ENCODE measurements around the gene MBLAC1. TPM values are rescaled to one million over a fixed set of nuclear protein-coding genes. Genes with fewer than 3 reads are reported as not detected.

Gene MBLAC1
- total RNA-seq, 2 experiments from 2014 or later: 1.6 to 2.2 TPM

GRCh38 chr7:100107125-100107737 is 19.5 kb upstream of the MBLAC1 start:
- Mint-ChIP-seq H3K4me1 (peaks cover 9% of the 10 kb centered on the region), H3K27me3 (no peaks in the 10 kb centered on the region), H3K4me3 (no peak overlapping the region), H3K36me3 (ENCODE audit: low read depth) (peaks cover 22% of the 10 kb centered on the region), H3K27ac (no peak overlapping the region), H3K9me3 (ENCODE audit: low read depth) (no peaks in the 10 kb centered on the region)
- CTCF ChIA-PET: interaction anchor here (0.6 kb wide), 1 partner anchor 15 kb away, joined by 3 read pairs; no protein-coding TSS in a partner anchor
- intact Hi-C loops (cut with DNase I, micrococcal nuclease): no loop called here
- no peak for ATAC-seq
- POLR2A ChIA-PET: no interaction called here
- DNase-seq: no peak

- ChIA-PET CTCF (interaction anchor here (0.6 kb wide), 1 partner anchor 14 kb away, joined by 3 read pairs; no protein-coding TSS in a partner anchor), POLR2A (no interaction called here)
- no peak overlapping the region for H3K4me3 Mint-ChIP-seq
- H3K4me1 Mint-ChIP-seq: peaks cover 4% of the 10 kb centered on the region
- H3K27ac Mint-ChIP-seq: no peak overlapping the region
- ATAC-seq (no peak), DNase-seq (no peak)
- H3K9me3 Mint-ChIP-seq (ENCODE audit: low read depth): no peaks in the 10 kb centered on the region
- peaks cover 25% of the 10 kb centered on the region for H3K36me3 Mint-ChIP-seq (ENCODE audit: low read depth)
- no peaks in the 10 kb centered on the region for H3K27me3 Mint-ChIP-seq
- intact Hi-C loops (cut with DNase I, micrococcal nuclease): no loop called here
Observed at GRCh38 chr7:100107890-100108289, 18.9 kb upstream of the MBLAC1 start.

- Mint-ChIP-seq H3K27me3 (no peaks in the 10 kb centered on the region), H3K36me3 (ENCODE audit: low read depth) (peaks cover 32% of the 10 kb centered on the region)
Observed at GRCh38 chr7:100109521-100110163, 17.1 kb upstream of the MBLAC1 start.

GRCh38 chr7:100111156-100111555 is 15.6 kb upstream of the MBLAC1 start:
- Mint-ChIP-seq H3K4me1 (no peaks in the 10 kb centered on the region), H3K27ac (no peak overlapping the region), H3K36me3 (ENCODE audit: low read depth) (peaks cover 29% of the 10 kb centered on the region), H3K9me3 (ENCODE audit: low read depth) (no peaks in the 10 kb centered on the region), H3K27me3 (no peaks in the 10 kb centered on the region), H3K4me3 (no peak overlapping the region)
- intact Hi-C loops (cut with DNase I, micrococcal nuclease): no loop called here
- DNase-seq (no peak), ATAC-seq (no peak)
- ChIA-PET CTCF (interaction anchor here (5.7 kb wide), 1 partner anchor 20 kb away, joined by 30 read pairs; no protein-coding TSS in a partner anchor), POLR2A (interaction anchor here (0.9 to 1.9 kb wide), 2 partner anchors 10 to 16 kb away, joined by 3 to 8 read pairs; partner anchors contain the start of genes AP4M1 and MCM7)

More at GRCh38 chr7:100109521-100110163, 17.1 kb upstream of the MBLAC1 start:
- CTCF ChIA-PET: no interaction called here
- intact Hi-C loops (cut with DNase I, micrococcal nuclease): no loop called here
- POLR2A ChIA-PET: interaction anchor here (0.6 kb wide), 1 partner anchor 57 kb away, joined by 4 read pairs; no protein-coding TSS in a partner anchor
- Mint-ChIP-seq H3K4me3 (no peak overlapping the region), H3K9me3 (ENCODE audit: low read depth) (no peaks in the 10 kb centered on the region), H3K4me1 (no peaks in the 10 kb centered on the region), H3K27ac (no peak overlapping the region)
- no peak for ATAC-seq
- DNase-seq: no peak

- CTCF ChIA-PET: interaction anchor here (0.7 to 5.7 kb wide), 2 partner anchors 20 to 200 kb away, joined by 4 to 30 read pairs; no protein-coding TSS in a partner anchor
- no peaks in the 10 kb centered on the region for H3K9me3 Mint-ChIP-seq (ENCODE audit: low read depth)
- H3K36me3 Mint-ChIP-seq (ENCODE audit: low read depth): peaks cover 31% of the 10 kb centered on the region
- H3K4me3 Mint-ChIP-seq: no peak overlapping the region
- H3K27me3 Mint-ChIP-seq: no peaks in the 10 kb centered on the region
- H3K4me1 Mint-ChIP-seq: peaks cover 2% of the 10 kb centered on the region
- intact Hi-C loops (cut with DNase I, micrococcal nuclease): no loop called here
- no peak for DNase-seq
- ATAC-seq: no peak
- no peak overlapping the region for H3K27ac Mint-ChIP-seq
- POLR2A ChIA-PET: interaction anchor here (0.9 to 1.9 kb wide), 2 partner anchors 11 to 17 kb away, joined by 3 to 8 read pairs; partner anchors contain the start of genes AP4M1 and MCM7
Observed at GRCh38 chr7:100111914-100112313, 14.9 kb upstream of the MBLAC1 start.

GRCh38 chr7:100115026-100115425 is 11.7 kb upstream of the MBLAC1 start:
- POLR2A ChIA-PET: no interaction called here
- intact Hi-C loops (cut with DNase I, micrococcal nuclease): no loop called here
- Mint-ChIP-seq H3K36me3 (ENCODE audit: low read depth) (peaks cover 28% of the 10 kb centered on the region), H3K4me1 (peaks cover 13% of the 10 kb centered on the region), H3K27ac (no peak overlapping the region), H3K9me3 (ENCODE audit: low read depth) (no peaks in the 10 kb centered on the region), H3K4me3 (no peak overlapping the region), H3K27me3 (no peaks in the 10 kb centered on the region)
- ATAC-seq (no peak), DNase-seq (no peak)
- CTCF ChIA-PET: interaction anchor here (0.6 to 5.7 kb wide), 2 partner anchors 16 to 32 kb away, joined by 3 to 30 read pairs; no protein-coding TSS in a partner anchor

- ATAC-seq (no peak), DNase-seq (no peak)
- Mint-ChIP-seq H3K27ac (peak overlapping the region; percentile 94), H3K36me3 (ENCODE audit: low read depth) (peaks cover 13% of the 10 kb centered on the region), H3K4me1 (peaks cover 18% of the 10 kb centered on the region), H3K9me3 (ENCODE audit: low read depth) (no peaks in the 10 kb centered on the region), H3K4me3 (peak overlapping the region; percentile 86), H3K27me3 (no peaks in the 10 kb centered on the region)
- CTCF ChIA-PET: no interaction called here
- POLR2A ChIA-PET: interaction anchor here (0.7 kb wide), 1 partner anchor 1113 kb away, joined by 7 read pairs; no protein-coding TSS in a partner anchor
- intact Hi-C loops (cut with DNase I, micrococcal nuclease): loop anchor here (1.0 kb wide), 9 partner anchors 9 to 555 kb away; partner anchors contain the start of genes AP4M1 (in 2 of the 2), MCM7 (in 2 of the 2), COPS6 (in 1 of the 2) and GNB2 (in 1 of the 2)
Observed at GRCh38 chr7:100118388-100119071, 8.2 kb upstream of the MBLAC1 start.

GRCh38 chr7:100119072-100119969 is 7.4 kb upstream of the MBLAC1 start, which contains the start of the genes CNPY4 and TAF6:
Gene CNPY4 (plus strand): TSS chr7:100119634. CDS start chr7:100119745, 111 bp downstream.
Gene TAF6 (minus strand): TSS chr7:100119358. CDS start chr7:100114209, 5,149 bp downstream.
- H3K4me1 Mint-ChIP-seq: peaks cover 20% of the 10 kb centered on the region

GRCh38 chr7:100119970-100120732 is 6.6 kb upstream of the MBLAC1 start:
- intact Hi-C loops (cut with DNase I, micrococcal nuclease): loop anchor here (1.0 kb wide), 9 partner anchors 7 to 553 kb away; partner anchors contain the start of genes AP4M1 (in 2 of the 2), LAMTOR4 (in 2 of the 2), MCM7 (in 2 of the 2) and COPS6 (in 1 of the 2)
- DNase-seq: peak; percentile 85
- H3K27me3 Mint-ChIP-seq: no peaks in the 10 kb centered on the region
- H3K36me3 Mint-ChIP-seq (ENCODE audit: low read depth): peaks cover 13% of the 10 kb centered on the region
- CTCF ChIA-PET: interaction anchor here (1.2 to 2.6 kb wide), 5 partner anchors 10 to 225 kb away, joined by 4 to 12 read pairs (median 4); no protein-coding TSS in a partner anchor
- H3K4me1 Mint-ChIP-seq: peaks cover 29% of the 10 kb centered on the region
- H3K4me3 Mint-ChIP-seq: peak overlapping the region; percentile 86
- peak overlapping the region; percentile 94 for H3K27ac Mint-ChIP-seq
- ATAC-seq: peak; percentile 69
- no peaks in the 10 kb centered on the region for H3K9me3 Mint-ChIP-seq (ENCODE audit: low read depth)
- POLR2A ChIA-PET: interaction anchor here (0.5 to 1.4 kb wide), 7 partner anchors 12 to 245 kb away, joined by 3 to 9 read pairs (median 4); partner anchors contain the start of genes AP4M1, GPC2, MCM7 and STAG3

More at GRCh38 chr7:100119072-100119969, 7.4 kb upstream of the MBLAC1 start, which contains the start of the genes CNPY4 and TAF6:
- ChIA-PET CTCF (interaction anchor here (1.2 to 2.6 kb wide), 5 partner anchors 11 to 226 kb away, joined by 4 to 12 read pairs (median 4); no protein-coding TSS in a partner anchor), POLR2A (interaction anchor here (0.5 to 1.2 kb wide), 3 partner anchors 12 to 44 kb away, joined by 4 to 5 read pairs (median 4); no protein-coding TSS in a partner anchor)
- no peaks in the 10 kb centered on the region for H3K9me3 Mint-ChIP-seq (ENCODE audit: low read depth)
- intact Hi-C loops (cut with DNase I, micrococcal nuclease): loop anchor here (1.0 kb wide), 9 partner anchors 8 to 554 kb away; partner anchors contain the start of genes AP4M1 (in 2 of the 2), MCM7 (in 2 of the 2), COPS6 (in 1 of the 2) and GNB2 (in 1 of the 2)
- H3K27me3 Mint-ChIP-seq: no peaks in the 10 kb centered on the region
- peaks cover 7% of the 10 kb centered on the region for H3K36me3 Mint-ChIP-seq (ENCODE audit: low read depth)
- peak within 1 kb of the TSS; percentile 86 for H3K4me3 Mint-ChIP-seq
- peak within 1 kb of the TSS; percentile 94 for H3K27ac Mint-ChIP-seq
- peak; percentile 97 for DNase-seq
- ATAC-seq: peak; percentile 76
